NB4 (cell line): ENCODE data around the gene RPS28.

Source experiments
- MYC ChIP-seq: IDR thresholded peaks from 2 replicates; pipeline ENCODE4 v1.6.1; 2011; ENCODE audit warnings: low read depth, low read length
- POLR2A ChIP-seq: IDR thresholded peaks from 2 replicates; pipeline ENCODE4 v1.6.1; 2011; ENCODE audit warnings: mild to moderate bottlenecking; ENCODE audit not compliant: insufficient read length; ENCODE audit errors: extremely low read depth
- TF ChIP-seq, protein P1 (sequence below): IDR thresholded peaks from one replicate; pipeline ENCODE4 v1.5.1; 2012; ENCODE audit warnings: low read depth, low read length
- TF ChIP-seq, protein P2 (sequence below): IDR thresholded peaks from 2 replicates; pipeline ENCODE4 v1.6.1; 2011; ENCODE audit warnings: low read depth, low read length

DNA sequence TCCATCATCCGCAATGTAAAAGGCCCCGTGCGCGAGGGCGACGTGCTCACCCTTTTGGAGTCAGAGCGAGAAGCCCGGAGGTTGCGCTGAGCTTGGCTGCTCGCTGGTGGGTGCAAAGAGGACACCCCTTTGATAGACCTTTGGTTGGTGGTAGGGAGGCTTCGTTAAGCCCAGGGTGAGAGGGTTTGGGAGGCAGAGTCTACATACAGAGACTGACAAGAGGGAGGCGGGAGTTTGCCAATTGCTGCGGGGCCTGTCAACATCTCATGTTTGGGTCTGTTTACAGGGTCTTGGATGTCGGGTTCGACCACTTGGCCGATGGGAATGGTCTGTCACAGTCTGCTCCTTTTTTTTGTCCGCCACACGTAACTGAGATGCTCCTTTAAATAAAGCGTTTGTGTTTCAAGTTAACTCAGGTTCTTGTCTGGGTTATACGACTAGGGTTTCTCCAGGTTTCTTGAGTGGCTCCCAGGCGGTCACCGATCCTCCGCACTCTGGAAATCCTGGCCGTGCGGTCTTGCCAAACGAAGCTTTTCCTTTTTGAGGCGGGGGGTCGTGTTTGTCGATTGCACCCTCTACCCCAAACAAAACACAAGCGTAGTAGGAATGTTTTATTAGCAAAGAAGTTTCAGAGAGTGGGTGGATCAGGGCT is 816 bp downstream of the RPS28 start:
- TF ChIP-seq, protein P1, sequence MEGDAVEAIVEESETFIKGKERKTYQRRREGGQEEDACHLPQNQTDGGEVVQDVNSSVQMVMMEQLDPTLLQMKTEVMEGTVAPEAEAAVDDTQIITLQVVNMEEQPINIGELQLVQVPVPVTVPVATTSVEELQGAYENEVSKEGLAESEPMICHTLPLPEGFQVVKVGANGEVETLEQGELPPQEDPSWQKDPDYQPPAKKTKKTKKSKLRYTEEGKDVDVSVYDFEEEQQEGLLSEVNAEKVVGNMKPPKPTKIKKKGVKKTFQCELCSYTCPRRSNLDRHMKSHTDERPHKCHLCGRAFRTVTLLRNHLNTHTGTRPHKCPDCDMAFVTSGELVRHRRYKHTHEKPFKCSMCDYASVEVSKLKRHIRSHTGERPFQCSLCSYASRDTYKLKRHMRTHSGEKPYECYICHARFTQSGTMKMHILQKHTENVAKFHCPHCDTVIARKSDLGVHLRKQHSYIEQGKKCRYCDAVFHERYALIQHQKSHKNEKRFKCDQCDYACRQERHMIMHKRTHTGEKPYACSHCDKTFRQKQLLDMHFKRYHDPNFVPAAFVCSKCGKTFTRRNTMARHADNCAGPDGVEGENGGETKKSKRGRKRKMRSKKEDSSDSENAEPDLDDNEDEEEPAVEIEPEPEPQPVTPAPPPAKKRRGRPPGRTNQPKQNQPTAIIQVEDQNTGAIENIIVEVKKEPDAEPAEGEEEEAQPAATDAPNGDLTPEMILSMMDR, result no peak
- TF ChIP-seq, protein P2, sequence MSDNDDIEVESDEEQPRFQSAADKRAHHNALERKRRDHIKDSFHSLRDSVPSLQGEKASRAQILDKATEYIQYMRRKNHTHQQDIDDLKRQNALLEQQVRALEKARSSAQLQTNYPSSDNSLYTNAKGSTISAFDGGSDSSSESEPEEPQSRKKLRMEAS, result 0 out of 2 replicates have a peak, but pooled peaks have one; percentile 42
- TF ChIP-seq POLR2A, result no peak
- 0 out of 2 replicates have a peak, but pooled peaks have one; percentile 13 for TF ChIP-seq MYC
